Kidney capillary endothelial cell (primary cell): ENCODE results near the gene GLB1L3.
A peak's percentile ranks its signal among the peaks of the same experiment; 100 is the strongest.
"Not testable (repeated sequence)": the region's sequence is repeated elsewhere in the genome, so short reads cannot be mapped to it uniquely, and the experiment has no call there.

Experiments used
- DNase-seq: peaks from one replicate; pipeline ENCODE4 v3.0.0-alpha.2; 2018; ENCODE audit warnings: low spot score

Gene GLB1L3

DNA sequence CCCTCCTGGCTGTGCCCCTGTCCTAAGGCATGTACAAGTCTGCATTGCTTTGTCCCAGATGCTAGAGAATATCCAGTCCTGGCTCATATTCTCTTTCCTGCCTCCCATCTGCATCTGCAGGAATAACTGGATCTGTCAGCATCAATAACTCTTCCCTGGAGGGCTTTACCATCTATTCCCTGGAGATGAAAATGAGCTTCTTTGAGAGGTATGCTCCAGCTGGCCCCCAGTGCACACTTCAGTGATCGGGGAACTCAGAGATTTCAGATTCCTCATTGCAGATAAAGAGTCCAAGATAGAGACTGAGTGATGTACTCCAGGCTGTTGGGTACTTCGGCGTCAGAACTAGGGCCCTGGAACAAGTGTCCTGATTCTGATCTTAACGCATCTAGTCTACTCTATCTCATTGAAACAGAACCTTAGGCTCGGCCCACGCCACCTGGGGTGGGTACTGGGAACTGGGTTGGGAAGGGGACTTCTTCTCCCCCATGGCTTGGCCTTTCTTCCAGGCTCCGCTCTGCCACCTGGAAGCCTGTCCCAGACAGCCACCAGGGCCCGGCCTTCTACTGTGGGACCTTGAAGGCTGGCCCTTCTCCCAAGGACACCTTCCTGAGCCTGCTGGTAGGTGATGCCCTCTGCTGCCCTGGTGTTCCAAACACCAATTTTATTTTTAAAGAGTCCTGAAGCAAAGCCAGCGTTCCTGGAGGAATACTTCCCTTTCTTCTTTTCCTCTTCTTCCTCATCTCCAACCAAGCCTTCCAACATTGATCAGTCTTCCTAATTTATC lies 37.8 kb downstream of the GLB1L3 start:
- no peak for DNase-seq

DNA sequence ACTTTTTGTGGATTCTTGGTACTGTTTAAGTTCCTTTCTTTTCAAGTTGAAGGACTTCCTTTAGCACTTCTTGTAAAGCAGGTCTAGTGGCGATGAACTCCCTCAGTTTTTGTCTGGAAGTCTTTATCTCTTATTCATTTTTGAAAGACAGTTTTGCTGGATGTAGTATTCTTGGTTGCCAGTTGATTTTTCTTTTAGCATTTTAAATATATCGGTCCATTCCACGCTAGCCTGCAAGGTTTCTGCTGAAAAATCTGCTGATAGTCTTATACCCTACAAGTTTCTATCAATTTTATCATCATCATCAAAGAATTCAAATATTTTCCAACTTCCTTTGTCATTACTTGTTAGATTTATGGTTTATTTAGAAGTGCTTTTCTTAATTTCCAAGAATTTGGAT lies 40.9 kb downstream of the GLB1L3 start:
- DNase-seq: no peak

DNA sequence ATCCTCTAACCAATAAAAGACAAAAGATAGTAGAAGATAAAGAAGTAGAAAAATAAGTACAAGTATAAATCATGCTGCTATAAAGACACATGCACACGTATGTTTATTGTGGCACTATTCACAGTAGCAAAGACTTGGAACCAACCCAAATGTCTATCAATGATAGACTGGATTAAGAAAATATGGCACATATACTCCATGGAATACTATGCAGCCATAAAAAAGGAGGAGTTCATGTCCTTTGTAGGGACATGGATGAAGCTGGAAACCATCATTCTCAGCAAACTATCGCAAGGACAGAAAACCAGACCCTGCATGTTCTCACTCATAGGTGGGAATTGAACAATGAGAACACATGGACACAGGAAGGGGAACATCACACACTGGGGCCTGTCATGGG lies 45.2 kb downstream of the GLB1L3 start:
- DNase-seq: not testable (repeated sequence)

DNA sequence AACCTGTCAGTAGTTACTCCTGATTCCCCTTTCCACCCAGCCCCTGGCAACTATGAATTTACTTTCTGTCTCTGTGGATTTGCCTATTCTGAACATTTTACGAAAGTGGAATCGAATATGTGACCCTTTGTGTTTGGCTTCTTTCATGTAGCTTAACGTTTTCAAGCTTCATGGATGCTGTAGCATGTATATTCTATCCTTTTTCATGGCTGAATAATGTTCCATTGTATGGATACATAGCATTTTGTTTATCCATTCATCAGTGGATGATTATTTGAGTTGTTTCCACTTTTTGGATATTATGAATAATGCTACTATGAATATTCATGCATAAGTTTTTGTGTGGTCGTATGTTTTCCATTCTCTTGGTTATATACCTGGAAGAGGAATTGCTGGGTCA lies 46.4 kb downstream of the GLB1L3 start:
- no peak for DNase-seq

DNA sequence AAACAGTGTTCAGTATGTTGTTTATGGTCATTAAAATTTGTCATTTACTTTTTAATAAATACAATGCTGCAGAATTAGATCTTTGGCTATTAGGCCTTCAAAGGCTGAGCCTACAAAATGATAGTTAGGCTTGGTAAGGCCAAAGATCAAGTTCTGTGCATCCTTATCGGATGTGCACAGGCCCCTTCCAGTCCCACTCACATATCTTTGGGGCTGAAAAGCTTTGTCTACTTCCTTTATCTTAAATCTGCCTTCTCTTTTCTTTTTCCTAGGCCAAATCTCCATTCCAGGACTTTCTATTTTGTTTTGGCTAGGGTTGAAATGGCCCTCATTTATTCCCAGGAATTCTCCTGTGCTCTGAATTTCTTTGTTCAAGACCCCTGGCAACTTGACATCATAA lies 52.3 kb downstream of the GLB1L3 start:
- no peak for DNase-seq

DNA sequence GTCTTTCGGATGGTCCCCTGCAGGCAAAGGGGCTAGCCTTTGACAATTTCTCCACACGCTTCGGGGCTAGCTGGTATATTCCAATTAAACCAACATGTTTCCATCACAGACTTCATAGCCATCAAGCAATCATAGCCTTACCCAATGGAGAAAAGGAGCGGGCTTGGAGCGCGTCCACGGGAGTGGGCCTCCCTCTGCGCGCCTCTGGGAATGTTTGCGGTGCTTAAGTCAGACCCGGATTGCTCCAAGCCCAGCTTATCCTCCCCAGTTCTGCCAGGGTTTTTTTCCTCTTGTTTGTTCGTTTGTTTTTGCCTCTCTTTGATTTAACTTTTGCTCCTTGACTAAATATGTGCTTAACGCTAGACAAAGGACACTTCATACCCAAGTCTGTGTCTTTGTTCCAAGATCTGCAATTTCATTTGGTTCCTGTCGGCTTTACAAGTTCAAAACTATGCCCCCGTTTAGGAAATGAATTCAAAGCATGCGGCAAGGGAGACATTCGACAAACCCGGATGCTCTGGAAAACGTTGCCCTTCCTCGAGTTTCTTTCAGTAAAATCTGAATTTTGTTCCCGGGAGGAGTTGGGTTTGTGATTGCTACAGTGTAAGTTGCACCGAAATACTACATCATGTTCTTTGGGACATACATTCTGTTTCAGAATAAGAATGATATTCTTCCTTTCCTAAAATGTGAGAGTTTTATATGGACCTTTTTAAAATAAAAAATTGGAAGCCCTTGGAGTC lies 54.6 kb downstream of the GLB1L3 start:
- no peak for DNase-seq

DNA sequence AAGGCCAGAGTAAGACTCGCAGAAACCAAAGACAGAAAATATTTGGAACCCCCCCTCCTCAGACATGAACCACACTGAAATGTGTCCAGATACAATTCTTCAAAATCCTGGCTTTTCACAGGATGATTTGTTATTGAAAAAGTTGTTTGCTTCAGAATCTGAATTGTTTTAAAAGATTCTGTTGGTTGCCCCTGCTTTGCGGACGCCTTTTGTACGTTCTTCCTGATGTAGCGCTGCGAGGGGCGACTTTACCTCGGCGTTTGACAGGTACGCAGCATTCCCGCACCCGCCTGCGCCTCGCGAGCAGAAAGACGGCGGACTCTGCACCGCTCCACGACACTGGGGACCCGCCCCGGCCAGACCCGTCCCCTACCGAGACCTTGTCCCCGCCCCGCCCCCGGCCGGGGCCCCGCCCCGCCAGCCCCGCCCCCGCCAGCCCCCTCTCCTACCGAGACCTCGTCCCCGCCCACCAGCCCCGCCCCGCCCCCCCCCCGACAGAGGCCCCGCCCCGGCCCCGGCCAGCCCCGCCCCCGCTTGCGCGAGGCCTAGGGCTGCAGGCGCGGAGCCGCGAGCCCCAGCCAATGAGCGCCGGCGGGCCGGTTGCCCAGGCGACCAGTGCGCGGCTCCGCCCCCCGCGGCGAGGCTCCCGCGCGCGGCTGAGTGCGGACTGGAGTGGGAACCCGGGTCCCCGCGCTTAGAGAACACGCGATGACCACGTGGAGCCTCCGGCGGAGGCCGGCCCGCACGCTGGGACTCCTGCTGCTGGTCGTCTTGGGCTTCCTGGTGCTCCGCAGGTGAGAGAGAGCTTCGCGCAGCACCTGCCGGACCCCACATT lies 55.4 kb downstream of the GLB1L3 start, which contains the start of gene GLB1L2:
GLB1L2 (plus strand) TSS at position 635 of the 835 bp plus-strand sequence; CDS start at position 709, 74 bp downstream.
- DNase-seq: peak; percentile 12

DNA sequence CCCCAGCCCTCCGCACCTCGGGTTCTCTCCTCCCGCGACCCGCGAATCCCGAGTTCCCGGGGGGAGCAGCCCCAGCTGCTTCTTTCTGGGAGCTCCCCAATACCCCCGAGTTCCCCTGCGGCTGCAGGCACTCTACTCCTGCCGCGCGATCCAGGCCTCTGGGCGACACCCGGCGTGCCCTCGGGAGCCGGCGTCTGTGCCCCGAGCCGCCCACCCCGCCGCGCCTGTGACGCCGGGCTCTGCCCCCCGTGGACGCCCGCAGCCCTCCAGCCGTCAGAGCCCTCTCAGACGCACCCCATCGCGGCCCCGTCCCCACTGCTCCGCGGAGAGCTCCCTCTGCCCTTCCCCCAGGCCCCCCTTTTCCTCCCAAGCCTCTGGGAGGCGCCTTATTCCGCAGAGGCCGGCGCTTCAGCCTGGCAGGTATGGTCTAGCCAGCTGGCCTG lies 56.0 kb downstream of the GLB1L3 start:
- no peak for DNase-seq

DNA sequence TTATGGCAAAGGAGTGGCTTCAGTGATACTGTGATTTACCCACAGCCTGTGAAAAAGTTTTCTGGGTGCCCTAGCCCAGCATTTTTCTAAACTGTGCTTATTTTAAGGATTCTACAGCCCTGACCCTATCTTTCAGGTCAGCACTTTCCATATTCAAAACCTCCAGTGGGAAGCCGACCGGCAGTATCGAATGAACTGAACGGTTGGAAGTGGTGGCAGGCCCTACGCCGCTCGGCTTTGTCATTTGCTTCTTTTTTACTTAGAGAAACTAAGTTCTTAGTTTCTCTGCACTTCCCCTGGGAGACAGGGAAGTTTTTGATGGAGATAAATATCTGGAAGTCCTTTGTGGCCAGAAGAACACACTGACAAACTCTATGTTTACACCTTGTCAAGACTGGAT lies 56.6 kb downstream of the GLB1L3 start:
- DNase-seq: no peak

DNA sequence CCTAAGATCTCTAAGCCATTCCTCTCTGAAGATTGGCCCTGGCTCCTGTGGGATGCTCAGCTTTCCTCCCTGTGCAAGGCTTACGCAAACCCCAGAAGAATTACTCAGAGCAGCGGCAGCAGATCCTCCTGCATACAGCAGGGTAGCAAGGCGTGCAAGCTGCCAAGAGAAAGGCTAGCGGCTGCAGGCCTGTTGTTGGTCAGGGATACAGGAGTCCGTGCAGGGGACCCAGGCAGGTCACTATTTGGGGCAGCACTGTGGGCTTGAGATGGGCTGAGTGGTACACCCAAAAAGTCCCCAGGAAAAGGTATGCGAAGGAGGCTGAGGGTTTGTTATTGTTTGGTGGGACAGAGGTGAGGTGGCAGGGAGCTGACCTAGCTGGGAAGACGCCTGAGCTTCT lies 57.1 kb downstream of the GLB1L3 start:
- no peak for DNase-seq

DNA sequence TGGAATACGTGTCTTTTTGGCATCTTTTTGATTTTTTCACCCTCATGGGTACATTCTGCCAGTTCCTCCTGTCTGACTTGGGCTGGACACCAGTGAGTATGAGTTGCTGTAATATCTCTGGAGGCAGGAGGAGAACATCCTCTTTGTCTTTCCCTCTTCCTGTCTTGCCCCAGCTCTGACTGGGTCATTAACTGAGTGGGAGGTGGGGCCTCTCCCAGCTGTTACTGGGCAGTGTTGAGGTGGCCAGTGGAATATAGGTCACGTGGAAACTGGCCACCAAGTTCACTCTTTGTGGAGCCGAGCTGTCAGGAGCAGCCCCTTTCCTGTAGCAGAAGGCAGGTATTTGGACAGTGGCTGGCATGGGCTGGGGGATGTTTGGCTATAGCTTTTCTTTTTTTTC lies 57.8 kb downstream of the GLB1L3 start:
- no peak for DNase-seq

DNA sequence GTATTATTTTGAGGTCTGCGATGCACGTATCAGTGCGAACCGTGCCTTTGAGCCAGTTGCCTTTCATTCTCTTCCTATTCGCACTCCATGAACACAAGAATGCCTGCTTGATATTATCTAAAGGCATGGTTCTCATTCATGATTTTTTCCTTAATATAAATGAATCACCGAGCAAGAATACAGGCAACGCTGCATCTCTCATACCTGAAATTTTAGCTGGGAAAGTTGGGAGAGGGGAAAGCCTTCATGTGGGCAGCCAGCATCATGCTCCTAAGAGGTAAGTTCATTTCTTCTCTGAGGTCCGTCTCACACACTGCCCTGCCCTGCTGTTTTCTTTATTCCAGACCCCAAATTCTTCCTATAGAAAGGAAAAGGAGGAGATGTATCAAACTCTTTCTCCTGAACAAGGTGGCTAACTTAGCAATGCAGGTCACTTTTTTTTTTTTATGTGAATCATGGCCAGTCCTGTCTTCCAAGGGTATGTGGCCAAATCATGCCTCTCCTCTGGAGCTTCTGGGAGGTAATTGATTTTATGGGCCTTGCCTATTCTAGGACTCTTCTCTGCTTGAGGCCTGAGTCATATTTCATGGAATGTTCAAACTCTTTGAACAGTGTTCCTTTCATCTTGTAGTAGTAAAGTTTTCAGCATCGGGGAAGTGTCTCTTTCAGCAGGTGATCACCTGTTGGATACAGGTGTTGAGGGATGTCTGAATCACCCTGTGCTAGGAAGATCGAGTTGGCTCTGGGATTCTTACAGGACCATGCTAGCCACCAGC lies 58.8 kb downstream of the GLB1L3 start:
- DNase-seq: no peak

DNA sequence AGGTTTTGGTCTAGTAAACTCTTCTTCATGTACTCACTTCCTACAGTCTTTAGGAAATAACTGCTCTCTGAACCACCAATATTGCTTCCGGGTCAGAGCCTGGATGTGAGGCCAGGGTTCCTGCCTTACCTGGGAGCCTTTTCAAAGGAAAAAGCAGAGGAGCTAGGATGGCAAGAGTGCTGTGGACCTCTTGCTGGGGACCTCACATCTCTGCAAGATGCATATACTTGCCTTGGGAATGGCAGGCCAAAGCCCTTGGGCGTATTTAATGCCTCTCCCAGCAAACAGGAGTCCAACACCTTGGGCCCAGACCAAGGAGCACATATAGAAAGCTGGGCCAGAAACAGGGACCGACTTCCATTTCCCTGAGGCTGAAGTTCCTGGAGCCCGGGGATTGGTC lies 60.9 kb downstream of the GLB1L3 start:
- no peak for DNase-seq

DNA sequence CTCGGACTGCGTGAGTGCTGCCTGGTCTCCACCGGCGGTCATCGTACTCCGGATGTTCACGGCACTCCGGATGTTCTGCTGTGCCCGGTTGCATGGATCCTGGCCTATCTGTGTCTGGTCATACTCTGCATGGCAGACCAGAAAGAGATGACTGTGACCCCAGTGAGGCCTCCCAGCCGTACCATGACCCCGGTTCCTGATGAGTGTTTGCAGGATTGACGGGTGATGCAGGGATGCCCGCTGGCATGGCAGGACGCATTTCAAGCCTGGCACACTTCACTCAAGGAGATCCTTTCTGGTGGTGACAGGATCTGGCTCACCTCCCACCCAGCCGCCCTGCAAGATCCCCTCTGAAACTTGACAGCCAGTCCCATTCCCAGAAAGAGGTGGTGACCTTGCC lies 61.9 kb downstream of the GLB1L3 start:
- DNase-seq: no peak

DNA sequence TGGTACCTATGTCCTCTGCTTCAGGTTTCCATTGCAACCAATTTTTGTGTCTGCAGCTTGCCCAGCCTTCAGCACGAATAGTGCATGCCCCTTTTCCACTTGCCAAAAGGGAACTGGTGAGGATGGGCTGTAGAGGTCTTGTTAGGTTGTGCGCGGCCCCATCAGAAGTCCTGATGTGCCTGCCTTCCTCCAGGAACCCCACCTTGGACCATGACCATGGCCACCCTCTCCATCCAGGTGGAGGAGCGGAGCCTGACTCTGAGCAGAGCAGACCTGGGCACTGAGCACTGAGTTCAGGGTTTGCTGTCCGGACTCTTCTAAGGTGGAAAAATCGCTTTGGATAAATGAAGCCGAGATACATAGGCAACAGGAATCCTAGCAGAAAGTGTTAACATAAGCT lies 62.5 kb downstream of the GLB1L3 start:
- DNase-seq: no peak

DNA sequence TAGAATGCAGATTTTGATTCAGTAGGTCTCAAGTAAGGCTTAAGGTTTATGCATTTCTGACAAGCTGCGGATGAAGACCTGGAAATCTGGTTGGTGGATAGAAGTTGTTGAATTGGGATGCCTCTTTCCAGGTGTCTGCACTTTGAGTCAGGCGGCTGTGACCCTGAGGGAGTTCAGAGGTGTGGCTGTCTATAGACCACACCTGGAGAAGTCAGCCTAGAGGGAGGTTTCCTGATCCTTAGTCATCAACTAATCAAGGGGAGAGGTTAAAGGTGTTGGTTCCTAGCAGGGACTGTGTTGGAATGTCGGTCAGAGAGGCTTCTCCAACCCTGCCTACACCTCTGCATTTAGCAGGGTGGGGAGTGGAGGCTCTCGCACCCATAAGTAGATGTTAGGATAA lies 63.6 kb downstream of the GLB1L3 start:
- no peak for DNase-seq

DNA sequence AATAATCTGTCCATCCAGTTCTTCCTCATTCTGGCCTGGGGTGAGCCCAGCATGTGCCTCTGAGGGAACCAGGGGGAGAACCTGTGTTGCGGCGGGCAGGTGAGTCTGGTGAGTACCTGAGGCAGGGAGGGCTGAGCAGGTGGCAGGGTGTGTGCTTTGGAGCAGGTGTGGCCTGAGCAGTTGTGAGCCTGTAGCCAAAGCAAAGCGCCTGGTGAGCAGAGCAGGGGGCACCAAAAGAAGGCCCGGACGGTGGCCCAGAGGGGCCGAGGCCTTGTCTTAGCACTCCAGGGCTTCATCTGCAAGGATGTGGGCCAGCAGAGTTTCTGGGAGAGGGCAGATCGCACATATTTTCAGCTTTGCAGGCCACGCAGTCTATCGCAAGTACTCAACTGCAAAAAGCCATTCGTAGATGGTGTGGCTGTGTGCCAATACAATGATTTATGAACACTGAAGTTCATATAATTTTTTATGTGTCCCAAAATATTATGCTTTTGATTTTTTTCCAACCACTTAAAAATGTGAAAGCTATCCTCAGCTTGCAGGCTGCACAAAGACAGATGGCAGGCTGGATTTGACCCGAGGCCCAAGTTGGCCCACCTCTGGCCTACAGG lies 64.3 kb downstream of the GLB1L3 start:
- no peak for DNase-seq

DNA sequence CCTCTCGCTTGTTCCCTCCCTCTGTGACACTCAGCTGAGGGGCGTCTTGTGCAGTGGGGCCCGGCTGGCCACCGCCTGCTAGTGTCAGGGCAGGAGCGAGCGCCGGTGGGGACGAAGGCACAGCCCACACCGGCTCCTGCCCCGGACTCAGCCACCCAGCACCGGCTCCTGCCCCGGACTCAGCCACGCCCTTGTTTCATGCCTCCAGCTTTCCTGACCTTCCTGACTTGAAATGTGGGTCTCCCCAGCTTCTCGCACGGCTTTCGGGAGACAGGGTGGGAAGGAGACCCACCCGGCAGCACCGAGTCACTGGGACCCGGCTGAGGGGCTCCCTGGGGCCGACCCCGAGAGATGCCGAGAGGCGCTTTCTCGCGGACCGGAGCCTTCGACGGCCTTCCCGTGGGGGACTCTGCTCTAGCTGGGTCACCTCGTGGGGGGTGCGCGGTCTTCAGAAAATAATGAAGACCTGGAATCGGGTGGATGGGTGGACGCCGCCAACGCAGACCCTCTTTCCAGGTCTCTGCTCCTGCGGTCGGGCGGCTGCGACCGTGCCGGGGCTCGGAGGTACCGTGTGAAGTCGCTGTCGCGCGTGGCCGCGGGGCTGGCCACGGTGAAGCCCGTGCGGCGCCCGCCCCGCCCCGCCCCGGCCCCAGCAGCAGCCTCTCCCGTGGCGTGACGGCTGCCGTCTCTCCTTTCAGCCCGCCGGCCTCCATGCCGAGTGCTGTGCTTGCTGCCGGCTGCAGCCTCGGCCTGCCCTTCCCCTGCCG lies 65.8 kb downstream of the GLB1L3 start:
- DNase-seq: no peak

DNA sequence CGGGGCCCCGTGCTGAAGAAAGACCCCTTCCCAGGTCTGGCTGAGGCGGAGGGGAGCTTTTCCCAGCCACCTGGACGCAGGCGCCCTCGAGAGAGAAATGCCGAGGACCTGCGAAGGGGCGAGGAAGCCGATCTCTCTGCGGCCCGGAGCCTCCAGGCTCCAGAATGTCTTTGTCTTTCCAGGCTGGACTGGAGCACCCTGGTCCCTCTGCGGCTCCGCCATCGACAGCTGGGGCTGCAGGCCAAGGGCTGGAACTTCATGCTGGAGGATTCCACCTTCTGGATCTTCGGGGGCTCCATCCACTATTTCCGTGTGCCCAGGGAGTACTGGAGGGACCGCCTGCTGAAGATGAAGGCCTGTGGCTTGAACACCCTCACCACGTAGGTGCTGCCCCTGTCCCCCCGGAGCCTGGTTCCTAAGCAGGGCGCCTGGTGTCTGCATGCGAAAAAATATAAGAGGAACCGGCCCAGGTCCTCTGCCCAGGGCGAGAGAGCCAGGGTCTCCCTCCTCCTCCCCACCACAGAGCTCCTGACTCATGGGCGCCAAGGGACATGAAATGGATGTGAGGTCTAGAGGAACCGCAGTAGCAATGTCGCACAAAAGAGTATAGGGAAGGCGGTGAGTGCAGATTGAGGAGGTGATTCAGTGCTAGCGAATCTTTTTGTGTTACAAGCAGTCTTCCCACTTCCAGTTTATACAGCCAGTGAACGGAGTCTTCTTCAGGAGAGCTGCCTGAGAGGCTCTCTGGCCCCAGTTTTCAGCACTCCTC lies 66.6 kb downstream of the GLB1L3 start:
- DNase-seq: no peak

DNA sequence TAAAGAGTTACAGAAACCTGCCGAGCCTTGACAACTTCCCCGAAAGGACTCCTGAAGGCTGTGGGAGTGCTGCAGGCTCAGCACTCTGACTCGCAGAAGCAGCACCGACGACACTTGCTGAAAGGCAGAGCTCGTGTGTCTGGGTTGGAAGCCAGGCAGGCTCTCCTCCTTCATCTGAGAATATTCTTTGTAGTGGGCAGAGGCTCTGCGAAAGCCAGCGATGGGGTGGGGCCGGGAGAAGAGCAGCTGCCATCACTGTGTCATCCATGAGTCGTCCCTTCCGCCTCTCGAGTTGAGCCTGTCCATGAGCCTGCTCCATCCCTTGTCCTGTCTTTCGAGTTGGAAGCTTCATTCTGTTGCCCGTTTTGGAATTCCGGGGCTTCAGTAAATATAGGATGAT lies 67.5 kb downstream of the GLB1L3 start:
- DNase-seq: no peak
